T1000 (cell line): Measurements from ENCODE around the gene BLVRB.
"Not testable (repeated sequence)": the region's sequence is repeated elsewhere in the genome, so short reads cannot be mapped to it uniquely, and the experiment has no call there.

Experiments
- DNase-seq: peaks from one replicate; lab custom pipeline; 2025; ENCODE audit warnings: mixed read lengths; lab: John Stamatoyannopoulos, UW

BLVRB gene

GRCh38 chr19:40449506-40449905, 16.0 kb downstream of the BLVRB start:
- DNase-seq: no peak

DNA sequence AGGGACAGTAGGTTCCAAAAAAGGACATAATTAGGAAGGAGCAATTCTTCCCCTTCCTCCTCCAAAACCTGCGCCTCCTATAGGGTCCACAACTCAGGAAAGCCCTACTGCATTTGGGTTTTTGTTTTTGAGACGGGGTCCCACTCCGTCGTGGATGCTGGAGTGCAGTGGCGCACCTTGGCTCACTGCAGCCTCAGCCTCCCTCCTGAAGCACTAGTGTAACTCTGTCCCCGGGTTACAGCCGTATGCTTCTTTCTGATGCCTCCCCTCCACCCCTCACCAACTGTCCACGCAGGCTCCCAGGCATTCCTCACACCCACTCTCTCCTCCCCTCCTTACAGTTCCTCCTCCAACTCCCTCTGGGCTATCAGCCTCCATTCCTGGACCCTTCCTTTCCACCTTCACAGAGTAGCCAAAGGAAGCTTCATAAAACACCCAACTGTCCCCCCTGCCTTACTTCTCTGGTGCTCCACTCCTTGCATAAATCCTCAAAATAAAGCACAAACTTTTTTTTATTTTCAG, 19.2 kb downstream of the BLVRB start:
- DNase-seq: no peak

DNA sequence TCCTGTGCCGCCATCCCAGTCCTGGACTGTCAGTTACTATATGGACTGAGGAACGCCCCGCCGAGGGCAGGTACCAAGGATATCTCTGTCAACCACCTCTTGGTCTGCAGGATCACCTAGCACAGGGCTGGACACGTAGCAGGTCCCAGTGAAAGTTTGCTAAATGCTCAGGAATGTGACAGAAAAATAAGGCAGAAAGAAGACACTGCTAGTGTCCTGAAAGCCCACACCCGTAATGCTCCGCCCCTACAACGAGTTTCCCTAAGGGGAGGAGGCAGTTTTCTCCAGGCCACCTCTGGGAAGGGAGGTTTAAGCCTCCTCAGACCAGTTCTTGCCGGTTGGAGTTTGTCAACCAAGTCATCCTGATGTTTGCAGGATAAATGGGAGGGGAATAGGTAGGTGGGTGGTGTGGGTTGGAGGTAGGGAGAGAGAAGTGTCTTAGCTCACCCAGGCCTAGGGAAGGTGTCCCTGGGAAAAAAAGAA, 19.7 kb downstream of the BLVRB start:
- no peak for DNase-seq

GRCh38 chr19:40444825-40445312, 20.7 kb downstream of the BLVRB start:
- DNase-seq: no peak

DNA sequence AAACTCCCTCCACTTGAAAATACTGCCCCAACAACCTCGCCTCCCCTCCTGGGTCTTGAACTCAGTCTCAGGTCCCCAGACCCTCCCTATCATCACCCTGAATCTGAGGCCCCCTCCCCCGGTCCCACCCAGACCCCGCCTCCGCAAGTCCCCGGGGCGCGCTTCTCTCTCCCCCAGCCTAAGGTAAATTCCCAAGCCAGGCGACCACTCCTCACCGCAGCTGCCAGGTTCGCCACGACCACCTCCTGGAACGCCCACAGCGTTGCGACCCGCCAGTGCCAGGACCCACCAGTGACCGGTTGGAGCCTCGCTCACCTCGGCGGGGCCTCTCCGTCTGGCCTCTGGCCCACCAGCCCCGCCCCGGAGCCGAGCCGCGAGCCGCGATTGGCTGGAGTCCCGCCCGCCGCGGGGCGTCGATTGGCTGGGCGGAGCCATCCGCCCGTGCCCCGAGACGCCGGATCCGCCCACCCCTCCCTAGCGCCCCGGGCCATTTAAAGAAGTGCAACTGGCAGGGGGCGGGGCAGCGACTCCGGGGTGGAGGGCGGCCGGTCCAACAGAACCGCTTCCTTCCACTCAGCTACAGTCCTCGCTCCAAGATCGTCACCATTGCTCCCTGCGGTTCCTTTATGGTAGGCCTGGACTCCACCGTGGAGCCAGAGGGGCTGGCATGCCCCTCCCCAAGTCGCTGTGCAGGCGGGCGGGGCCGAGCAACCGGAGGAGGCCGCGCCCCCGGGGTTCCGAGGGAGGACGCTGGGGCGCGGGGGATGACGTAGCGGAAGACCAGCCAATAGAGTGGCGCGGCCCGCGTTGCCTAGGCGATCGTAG, 21.3 kb downstream of the BLVRB start, which contains the start of gene SERTAD3:
Gene SERTAD3 (minus strand): TSS at position 336 of the 825 bp plus-strand sequence. CDS start 2,255 bp downstream, outside the sequence.
- peak; percentile 95 for DNase-seq

GRCh38 chr19:40443131-40443999, 22.2 kb downstream of the BLVRB start:
- peak; percentile 98 for DNase-seq

- no peak for DNase-seq
These were observed 23.0 kb downstream of the BLVRB start for GRCh38 chr19:40442328-40443130.

DNA sequence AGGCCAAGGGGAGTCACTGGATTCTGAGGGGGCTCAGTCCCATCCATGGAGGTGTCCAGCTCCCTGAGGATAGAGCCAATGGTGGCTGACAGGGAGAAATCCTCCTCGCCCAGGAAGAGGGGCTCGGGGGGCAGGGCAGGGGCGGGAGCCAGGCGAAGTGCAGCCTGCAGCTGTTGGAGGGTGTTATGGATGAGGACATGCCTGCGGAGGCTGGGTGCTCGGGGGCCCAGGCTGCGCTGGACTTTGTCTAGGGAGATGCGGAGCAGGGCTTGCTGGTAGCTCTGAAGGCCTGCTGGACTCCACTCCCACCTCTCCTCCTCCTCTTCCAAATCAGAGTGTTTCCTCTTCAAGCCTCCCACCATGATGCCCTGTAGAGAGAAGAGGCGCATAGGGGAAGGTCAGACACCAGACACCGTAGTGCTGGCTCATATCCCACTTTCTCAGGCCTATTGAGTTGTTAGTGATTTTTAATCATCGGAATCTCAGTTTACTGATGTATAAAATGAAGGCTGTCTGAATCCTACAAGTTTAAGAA, 23.8 kb downstream of the BLVRB start:
- DNase-seq: no peak

GRCh38 chr19:40438284-40438683, 27.3 kb downstream of the BLVRB start:
- DNase-seq: no peak

DNA sequence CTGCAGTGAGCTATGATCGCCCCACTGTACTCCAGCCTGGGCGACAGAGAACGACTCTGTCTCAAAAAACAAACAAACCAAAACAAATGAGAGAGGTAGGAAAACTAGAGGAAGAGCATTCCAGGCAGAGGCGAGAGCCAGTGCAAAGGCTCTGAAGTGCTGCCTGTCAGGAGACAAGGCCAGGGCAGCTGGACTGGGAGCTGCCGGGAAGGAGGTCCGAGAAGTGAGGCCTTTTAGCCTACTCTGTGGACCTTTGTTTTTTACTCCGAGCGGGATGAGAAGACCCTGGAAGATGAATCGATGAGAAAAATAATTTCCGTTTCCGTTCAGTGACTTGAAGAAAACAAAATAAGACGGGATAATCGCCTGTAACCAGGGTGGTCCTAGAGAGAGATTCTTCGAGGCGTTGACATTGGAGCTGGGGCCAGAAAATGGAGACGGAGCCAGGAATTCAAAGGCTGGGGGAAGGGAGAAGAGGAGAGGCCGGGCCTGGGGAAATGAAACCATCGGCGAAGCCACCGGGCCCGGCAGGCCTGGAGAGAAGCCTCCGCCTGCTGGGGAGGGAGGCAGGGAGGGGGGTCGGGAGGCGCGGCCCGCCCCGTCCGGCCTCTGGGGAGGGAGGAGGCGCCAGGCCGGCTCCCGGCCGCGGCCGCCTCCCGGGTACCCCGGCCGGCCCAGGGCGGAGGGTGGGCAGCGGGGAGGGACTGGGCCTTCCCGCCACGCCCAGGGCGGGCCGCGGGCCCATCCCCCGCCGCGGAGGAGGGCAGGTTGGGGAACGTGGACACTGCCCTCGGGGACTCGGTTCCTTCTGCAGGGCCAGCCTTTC, 31.9 kb downstream of the BLVRB start:
- peak; percentile 64 for DNase-seq

DNA sequence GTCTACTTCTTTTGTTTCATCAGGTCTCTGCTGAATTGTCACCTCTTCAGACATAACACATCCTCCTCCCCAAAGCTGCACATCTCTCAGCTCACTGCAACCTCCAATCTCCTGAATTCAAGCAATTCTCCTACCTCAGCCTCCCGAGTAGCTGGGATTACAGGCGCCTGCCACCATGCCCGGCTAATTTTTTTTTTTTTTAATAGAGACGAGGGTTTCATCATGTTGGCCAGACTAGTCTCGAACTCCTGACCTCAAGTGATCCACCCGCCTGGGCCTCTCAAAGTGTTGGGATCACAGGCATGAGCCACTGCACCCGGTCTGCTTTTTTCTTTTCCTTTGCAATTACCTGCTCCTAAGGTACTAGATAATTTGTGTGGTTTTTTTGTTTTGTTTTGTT, 32.8 kb downstream of the BLVRB start:
- DNase-seq: not testable (repeated sequence)

GRCh38 chr19:40431698-40432097, 33.8 kb downstream of the BLVRB start:
- DNase-seq: no peak

GRCh38 chr19:40430242-40430641, 35.3 kb downstream of the BLVRB start:
- DNase-seq: not testable (repeated sequence)

DNA sequence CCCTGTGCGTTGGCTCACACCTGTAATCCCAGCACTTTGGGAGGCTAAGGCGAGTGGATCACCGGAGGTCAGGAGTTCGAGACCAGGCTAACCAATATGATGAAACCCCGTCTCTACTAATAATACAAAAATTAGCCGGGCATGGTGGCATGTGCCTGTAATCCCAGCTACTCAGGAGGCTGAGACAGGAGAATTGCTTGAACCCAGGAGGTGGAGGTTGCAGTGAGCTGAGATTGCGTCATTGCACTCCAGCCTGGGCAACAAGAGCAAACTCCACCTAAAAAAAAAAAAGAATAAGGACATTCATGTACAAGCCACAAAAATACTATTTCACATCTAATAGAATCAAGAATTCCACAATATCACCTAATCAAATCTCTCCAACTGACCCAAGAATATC, 37.3 kb downstream of the BLVRB start:
- DNase-seq: not testable (repeated sequence)

- DNase-seq: peak; percentile 97
These were observed 39.9 kb downstream of the BLVRB start, which contains the start of gene SERTAD1 for GRCh38 chr19:40425450-40426287. SERTAD1 (minus strand) TSS chr19:40425992; CDS start chr19:40423546, 2,446 bp downstream.

GRCh38 chr19:40424637-40425449, 40.7 kb downstream of the BLVRB start:
- DNase-seq: no peak

- DNase-seq: no peak
These were observed 41.6 kb downstream of the BLVRB start for GRCh38 chr19:40423938-40424337.
